HepG2 (cell line): Measurements from ENCODE around the gene RSPH10B. TPM values are rescaled to one million over a fixed set of nuclear protein-coding genes. Genes with fewer than 3 reads are reported as not detected.
A peak's percentile ranks its signal among the peaks of the same experiment; 100 is the strongest.

Experiments used
- AHR ChIP-seq: IDR thresholded peaks from 2 replicates; pipeline ENCODE4 v1.6.1; 2018; ENCODE audit warnings: missing genetic modification reagents, missing compliant biosample characterization
- CBX1 ChIP-seq: IDR thresholded peaks from one replicate; pipeline ENCODE4 v1.6.1; 2016; ENCODE audit warnings: antibody characterized with exemption, low read depth
- DPF2 ChIP-seq: sonication (generic); formaldehyde crosslinking; IDR thresholded peaks from 2 replicates; pipeline ENCODE4 v1.4.0; 2020; ENCODE audit warnings: mild to moderate bottlenecking, low read depth, missing genetic modification reagents, borderline replicate concordance
- ETV5 ChIP-seq: IDR thresholded peaks from 2 replicates; pipeline ENCODE4 v1.6.1; 2018; ENCODE audit warnings: missing biosample characterization, missing genetic modification reagents, inconsistent platforms, borderline replicate concordance
- ETV6 ChIP-seq: sonication (generic); formaldehyde crosslinking; conservative IDR thresholded peaks from 2 replicates; pipeline ENCODE4 v1.4.0; 2020; ENCODE audit warnings: missing genetic modification reagents
- GATA4 ChIP-seq: sonication (generic); IDR thresholded peaks from 2 replicates; pipeline ENCODE4 v1.6.1; 2016; ENCODE audit warnings: antibody characterized with exemption, low read depth, borderline replicate concordance
- MIER2 ChIP-seq: IDR thresholded peaks from 2 replicates; pipeline ENCODE4 v1.6.1; 2016; ENCODE audit warnings: missing biosample characterization, missing genetic modification reagents
- PPARG ChIP-seq: conservative IDR thresholded peaks from 2 replicates; pipeline ENCODE4 v1.6.1; 2016; ENCODE audit warnings: missing biosample characterization, missing genetic modification reagents
- RBM39 ChIP-seq: fragments of 200-400 bp; formaldehyde crosslinking; IDR thresholded peaks from one replicate; pipeline ENCODE4 v1.6.1; 2018; ENCODE audit warnings: antibody characterized with exemption, mild to moderate bottlenecking, low read depth, low read length; ENCODE audit not compliant: poor library complexity, severe bottlenecking
- REXO4 ChIP-seq: sonication (generic); formaldehyde crosslinking; IDR thresholded peaks from 2 replicates; pipeline ENCODE4 v1.8.0; 2022; ENCODE audit warnings: missing genetic modification reagents, mild to moderate bottlenecking, borderline replicate concordance
- SALL2 ChIP-seq: sonication (generic); formaldehyde crosslinking; IDR thresholded peaks from 2 replicates; pipeline ENCODE4 v1.8.1; 2023; ENCODE audit warnings: mild to moderate bottlenecking, missing genetic modification reagents, inconsistent platforms
- TBL1XR1 ChIP-seq: fragments of 150-350 bp; IDR thresholded peaks from 2 replicates; pipeline ENCODE4 v1.6.1; 2014; ENCODE audit warnings: borderline replicate concordance, low read length; ENCODE audit not compliant: partially characterized antibody
- ZNF543 ChIP-seq: sonication (generic); formaldehyde crosslinking; IDR thresholded peaks from 2 replicates; pipeline ENCODE4 v1.4.0; 2020; ENCODE audit warnings: mild to moderate bottlenecking, missing genetic modification reagents
- ZNF550 ChIP-seq: sonication (generic); formaldehyde crosslinking; IDR thresholded peaks from 2 replicates; pipeline ENCODE4 v1.4.0; 2020; ENCODE audit warnings: mild to moderate bottlenecking, missing genetic modification reagents, borderline replicate concordance
- ZNF569 ChIP-seq: sonication (generic); formaldehyde crosslinking; IDR thresholded peaks from 2 replicates; pipeline ENCODE4 v1.5.0; 2020; ENCODE audit warnings: mild to moderate bottlenecking, missing genetic modification reagents, moderate library complexity, borderline replicate concordance
- ZNF652 ChIP-seq: IDR thresholded peaks from 2 replicates; pipeline ENCODE4 v1.6.1; 2016; ENCODE audit warnings: low read depth, borderline replicate concordance
- ZNF761 ChIP-seq: sonication (generic); formaldehyde crosslinking; conservative IDR thresholded peaks from 2 replicates; pipeline ENCODE4 v1.4.0; 2020; ENCODE audit warnings: mild to moderate bottlenecking, missing genetic modification reagents
- ZNF850 ChIP-seq: sonication (generic); formaldehyde crosslinking; conservative IDR thresholded peaks from 2 replicates; pipeline ENCODE4 v1.9.0; 2021; ENCODE audit warnings: mild to moderate bottlenecking, missing genetic modification reagents
- polyA plus RNA-seq, 8 experiments: library from polyadenylated mRNA; depleted of rRNA in 3 of 8; stranded (reverse) in 7 of 8; unstranded in 1 of 8; fragments of >200 nt; fragmentation: Illumina TruSeq in 4 of 8; extraction: Trizol in 4 of 8; gene quantifications; 2 replicates each; pipeline versions ENCODE4 v1.2.1 to v1.2.3, GENCODE V29; 2011 to 2016; ENCODE audit warnings: low read depth in 4 of 8, missing spikeins in 1 of 8, mixed read lengths in 1 of 8; ENCODE audit not compliant: insufficient read depth in 1 of 8
- total RNA-seq, 5 experiments: library from RNA; depleted of rRNA; stranded (reverse); fragments of >200 nt; fragmentation: Illumina TruSeq; extraction: Trizol; gene quantifications; 2 replicates each; pipeline ENCODE4 v1.2.3, GENCODE V29; 2016; ENCODE audit warnings: low read depth in 1 of 5
- TF ChIP-seq, protein P1 (sequence below): sonication (generic); formaldehyde crosslinking; IDR thresholded peaks from 2 replicates; pipeline ENCODE4 v1.4.0; 2020; ENCODE audit warnings: mild to moderate bottlenecking, missing genetic modification reagents

RSPH10B gene
- total and polyA plus RNA-seq, 2 of the 13 experiments (the other 11 are each of a cell fraction or from before 2014, with no cell fraction given), result not detected

DNA sequence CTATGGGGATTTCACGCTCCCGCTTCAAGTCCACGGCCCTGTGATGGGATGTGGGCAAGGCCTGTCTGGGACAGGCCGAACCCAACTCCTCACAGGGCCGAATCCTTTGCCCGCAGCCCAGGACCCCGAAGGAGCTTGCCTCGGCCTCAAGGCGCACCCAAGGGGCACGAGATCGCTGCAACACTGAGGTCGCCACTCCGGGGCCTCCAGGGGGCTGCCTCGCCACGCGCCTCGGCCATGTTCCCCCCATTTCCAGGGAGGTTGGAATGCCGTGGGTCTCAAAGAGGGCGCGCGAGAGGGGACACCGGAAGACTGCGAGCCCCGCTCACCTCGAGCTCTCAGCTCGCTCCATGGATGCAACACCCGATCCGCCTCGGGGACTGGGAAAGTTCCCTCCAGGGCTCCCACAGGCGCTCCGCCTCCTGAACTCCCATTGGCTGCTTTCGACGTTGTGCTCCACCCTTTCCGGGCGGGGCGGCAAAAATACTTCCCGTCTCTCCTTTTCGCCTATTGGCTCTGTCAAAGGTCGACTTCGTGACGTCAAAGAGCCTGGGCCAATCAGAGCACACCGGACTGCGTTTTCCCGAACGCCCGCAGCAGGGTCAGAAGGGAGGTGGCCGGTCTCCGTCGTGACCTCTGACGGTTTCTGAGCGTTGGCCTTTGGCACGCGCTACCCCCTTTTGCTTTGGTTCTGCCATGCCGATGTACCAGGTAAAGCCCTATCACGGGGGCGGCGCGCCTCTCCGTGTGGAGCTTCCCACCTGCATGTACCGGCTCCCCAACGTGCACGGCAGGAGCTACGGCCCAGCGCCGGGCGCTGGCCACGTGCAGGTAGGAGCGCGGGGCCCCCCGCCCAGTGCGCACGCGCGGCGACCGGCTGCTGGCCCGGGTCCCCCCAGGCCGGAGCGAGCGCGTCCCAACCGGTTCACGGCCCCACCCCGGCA is 38.5 kb upstream of the RSPH10B start, which contains the start of the genes AIMP2 and PMS2 (continued):
- TF ChIP-seq, protein P1, sequence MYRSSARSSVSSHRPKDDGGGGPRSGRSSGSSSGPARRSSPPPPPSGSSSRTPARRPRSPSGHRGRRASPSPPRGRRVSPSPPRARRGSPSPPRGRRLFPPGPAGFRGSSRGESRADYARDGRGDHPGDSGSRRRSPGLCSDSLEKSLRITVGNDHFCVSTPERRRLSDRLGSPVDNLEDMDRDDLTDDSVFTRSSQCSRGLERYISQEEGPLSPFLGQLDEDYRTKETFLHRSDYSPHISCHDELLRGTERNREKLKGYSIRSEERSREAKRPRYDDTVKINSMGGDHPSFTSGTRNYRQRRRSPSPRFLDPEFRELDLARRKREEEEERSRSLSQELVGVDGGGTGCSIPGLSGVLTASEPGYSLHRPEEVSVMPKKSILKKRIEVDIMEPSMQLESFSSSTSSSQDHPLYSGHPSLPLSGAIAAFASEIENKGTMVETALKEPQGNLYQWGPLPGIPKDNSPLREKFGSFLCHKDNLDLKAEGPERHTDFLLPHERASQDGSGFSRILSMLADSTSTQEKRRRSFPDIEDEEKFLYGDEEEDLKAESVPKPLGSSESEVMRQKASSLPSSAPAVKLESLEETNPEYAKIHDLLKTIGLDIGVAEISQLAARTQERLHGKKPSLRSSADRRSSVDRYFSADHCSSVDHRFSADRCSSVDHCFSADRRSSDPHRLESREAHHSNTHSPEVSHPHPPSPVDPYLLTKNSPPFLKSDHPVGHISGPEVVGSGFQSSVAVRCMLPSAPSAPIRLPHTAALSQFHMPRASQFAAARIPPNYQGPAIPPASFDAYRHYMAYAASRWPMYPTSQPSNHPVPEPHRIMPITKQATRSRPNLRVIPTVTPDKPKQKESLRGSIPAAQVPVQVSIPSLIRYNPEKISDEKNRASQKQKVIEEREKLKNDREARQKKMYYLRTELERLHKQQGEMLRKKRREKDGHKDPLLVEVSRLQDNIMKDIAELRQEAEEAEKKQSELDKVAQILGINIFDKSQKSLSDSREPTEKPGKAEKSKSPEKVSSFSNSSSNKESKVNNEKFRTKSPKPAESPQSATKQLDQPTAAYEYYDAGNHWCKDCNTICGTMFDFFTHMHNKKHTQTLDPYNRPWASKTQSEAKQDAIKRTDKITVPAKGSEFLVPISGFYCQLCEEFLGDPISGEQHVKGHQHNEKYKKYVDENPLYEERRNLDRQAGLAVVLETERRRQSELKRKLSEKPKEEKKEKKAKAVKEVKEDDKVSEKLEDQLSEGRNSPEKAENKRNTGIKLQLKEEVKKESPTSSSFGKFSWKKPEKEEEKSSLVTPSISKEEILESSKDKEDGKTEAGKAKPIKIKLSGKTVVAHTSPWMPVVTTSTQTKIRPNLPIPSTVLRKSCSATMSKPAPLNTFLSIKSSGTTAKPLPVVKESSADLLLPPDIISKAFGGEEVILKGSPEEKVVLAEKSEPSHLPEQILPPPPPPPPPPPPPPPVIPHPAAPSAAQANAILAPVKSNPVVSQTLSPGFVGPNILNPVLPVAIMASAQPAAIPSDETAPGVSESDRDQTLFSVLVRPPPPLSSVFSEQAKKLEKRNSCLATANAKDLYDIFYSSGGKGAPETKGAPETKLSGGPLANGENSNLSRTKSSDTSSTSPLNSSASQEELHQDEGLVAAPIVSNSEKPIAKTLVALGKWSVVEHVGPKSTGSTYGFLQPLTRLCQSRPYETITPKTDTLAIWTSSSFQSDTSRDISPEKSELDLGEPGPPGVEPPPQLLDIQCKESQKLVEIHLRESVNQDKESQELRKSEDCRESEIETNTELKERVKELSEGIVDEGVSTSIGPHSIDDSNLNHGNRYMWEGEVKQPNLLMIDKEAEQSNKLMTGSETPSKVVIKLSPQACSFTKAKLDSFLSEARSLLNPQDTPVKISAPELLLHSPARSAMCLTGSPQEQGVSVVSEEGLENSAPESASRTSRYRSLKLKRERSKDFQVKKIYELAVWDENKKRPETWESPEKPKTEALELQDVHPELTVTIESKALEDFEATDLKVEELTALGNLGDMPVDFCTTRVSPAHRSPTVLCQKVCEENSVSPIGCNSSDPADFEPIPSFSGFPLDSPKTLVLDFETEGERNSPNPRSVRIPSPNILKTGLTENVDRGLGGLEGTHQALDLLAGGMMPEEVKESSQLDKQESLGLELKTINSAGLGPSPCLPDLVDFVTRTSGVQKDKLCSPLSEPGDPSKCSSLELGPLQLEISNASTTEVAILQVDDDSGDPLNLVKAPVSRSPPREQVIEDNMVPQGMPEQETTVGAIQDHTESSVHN (CRISPR knock-in tag), result peak; percentile 96
- TF ChIP-seq ZNF850 (CRISPR knock-in tag) (no peak; the same call in 1 of the 2 replicates), RBM39 (peak; percentile 86), PPARG (CRISPR knock-in tag) (peak; percentile 68), ZNF550 (peak; percentile 80; the same call in 1 of the 2 replicates), SALL2 (CRISPR knock-in tag) (peak; percentile 99), ETV6 (CRISPR knock-in tag) (peak; percentile 99), MIER2 (CRISPR knock-in tag) (no peak; the same call in 1 of the 2 replicates), ZNF652 (peak; percentile 9; the same call in 1 of the 2 replicates), AHR (peak; percentile 93; the same call in 1 of the 2 replicates), GATA4 (peak; percentile 60; the same call in 1 of the 2 replicates), ZNF761 (CRISPR knock-in tag) (peak; percentile 99), CBX1 (peak; percentile 17), TBL1XR1 (no peak), ETV5 (CRISPR knock-in tag) (peak; percentile 85), ZNF569 (peak; percentile 97; the same call in 1 of the 2 replicates), ZNF543 (CRISPR knock-in tag) (peak; percentile 99), DPF2 (CRISPR knock-in tag) (no peak), REXO4 (peak; percentile 100)
